Measurements from ENCODE around the gene AKT2. TPM values are rescaled to one million over a fixed set of nuclear protein-coding genes. Genes with fewer than 3 reads are reported as not detected.

The AKT2 gene
- total and polyA plus RNA-seq, 2 of the 8 experiments (the other 6 are each of a cell fraction or from before 2014, with no cell fraction given), result 151 to 183 TPM

GRCh38 chr19:40323705-40324104 is 38.6 kb upstream of the AKT2 start (continued):
- TF ChIP-seq E2F6 (IDR thresholded peaks at IDR 0.05) (no peak), TAF1 (IDR thresholded peaks at IDR 0.05; ENCODE audit: low read depth, low read length) (no peak), MAX (IDR thresholded peaks at IDR 0.05) (no peak), KDM4A (IDR thresholded peaks at IDR 0.05; ENCODE audit: low read depth, low read length, severe bottlenecking) (no peak)

All from H1 (cell line).